ENCODE data around the gene ATP8A2.
"Not testable (repeated sequence)": the region's sequence is repeated elsewhere in the genome, so short reads cannot be mapped to it uniquely, and the experiment has no call there.

The ATP8A2 gene

DNA sequence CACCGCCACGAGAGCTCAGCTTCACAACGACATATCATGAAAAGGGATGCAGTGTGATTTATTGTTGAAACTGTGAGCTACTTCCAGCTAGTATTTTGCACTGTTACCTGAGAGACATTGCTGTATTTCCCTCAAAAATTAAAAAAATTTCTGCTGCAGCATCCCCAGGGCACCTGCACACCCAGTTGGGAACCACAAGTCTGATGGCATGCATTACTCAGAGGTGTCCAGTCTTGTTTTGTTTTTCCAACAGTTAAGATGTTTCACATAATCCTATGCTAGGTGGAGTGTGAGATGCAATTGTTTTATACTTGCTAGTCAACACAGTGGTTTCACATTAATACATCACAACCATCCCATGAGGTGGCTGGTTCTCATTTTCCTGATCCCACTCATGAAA is 394.8 kb downstream of the ATP8A2 start:
- DNase-seq (ENCODE audit: low read depth, low spot score), result no peak

- DNase-seq (ENCODE audit: low read depth, low spot score), result no peak
Measured at GRCh38 chr13:25766991-25767390, 395.2 kb downstream of the ATP8A2 start.

DNA sequence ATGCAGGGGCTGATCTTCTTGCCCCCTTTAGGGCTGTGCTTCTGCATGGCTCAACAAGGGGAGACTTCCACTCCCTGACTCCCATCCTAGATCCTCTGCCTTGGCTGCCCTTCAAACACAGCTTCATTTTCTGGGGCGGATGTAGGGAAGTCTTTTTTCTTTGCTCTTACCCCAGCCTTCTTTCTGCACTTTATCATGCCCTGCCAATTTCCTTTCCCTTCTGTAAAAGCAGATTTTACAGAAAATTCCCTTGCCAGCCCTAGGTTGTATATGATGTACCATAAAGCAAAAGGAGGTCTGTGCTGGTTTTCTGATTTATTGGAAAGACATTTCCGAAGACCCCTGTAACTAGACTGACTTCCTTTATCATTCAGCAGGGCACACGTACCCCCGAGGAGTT is 396.6 kb downstream of the ATP8A2 start:
- no peak for DNase-seq (ENCODE audit: low read depth, low spot score)

GRCh38 chr13:25768838-25769237 is 397.1 kb downstream of the ATP8A2 start:
- no peak for DNase-seq (ENCODE audit: low read depth, low spot score)

DNA sequence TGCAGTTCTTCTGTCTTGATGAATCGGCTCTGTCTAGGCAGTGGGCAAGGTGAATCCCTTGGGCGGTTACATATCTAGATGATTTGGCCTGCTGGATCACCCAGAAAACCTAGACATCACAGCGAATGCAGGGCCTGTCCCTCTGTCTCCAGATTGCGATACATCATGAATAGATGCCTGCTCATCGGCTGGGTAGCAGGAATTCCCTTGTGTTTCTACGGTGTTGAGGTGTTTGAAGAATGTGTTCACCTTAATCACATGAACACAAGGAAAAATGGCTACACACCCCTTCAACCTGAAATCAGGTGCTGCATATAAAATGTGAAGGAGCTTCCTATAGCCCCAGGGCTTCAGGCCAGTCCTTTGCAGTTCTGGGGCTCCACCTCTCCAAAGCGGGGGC is 398.8 kb downstream of the ATP8A2 start:
- no peak for DNase-seq (ENCODE audit: low read depth, low spot score)

DNA sequence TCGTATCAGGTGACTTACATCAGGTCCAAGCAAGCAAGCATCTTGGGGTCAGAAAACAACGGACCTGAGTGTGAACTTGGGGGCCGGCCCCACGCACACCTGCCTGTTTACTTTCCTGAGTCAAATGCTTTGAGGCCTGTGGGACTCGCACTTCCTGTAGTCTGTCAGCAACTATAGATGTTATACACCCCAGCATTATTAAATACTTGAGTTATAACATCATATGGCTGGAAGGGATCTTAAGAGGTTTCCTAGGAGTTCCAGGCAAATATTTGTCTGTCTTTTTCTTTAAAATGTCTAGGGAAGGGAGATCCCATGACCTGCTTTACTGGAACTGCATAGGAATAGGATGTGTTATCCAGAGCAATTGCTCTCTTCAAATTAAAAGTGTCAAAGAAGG is 399.4 kb downstream of the ATP8A2 start:
- no peak for DNase-seq (ENCODE audit: low read depth, low spot score)

DNA sequence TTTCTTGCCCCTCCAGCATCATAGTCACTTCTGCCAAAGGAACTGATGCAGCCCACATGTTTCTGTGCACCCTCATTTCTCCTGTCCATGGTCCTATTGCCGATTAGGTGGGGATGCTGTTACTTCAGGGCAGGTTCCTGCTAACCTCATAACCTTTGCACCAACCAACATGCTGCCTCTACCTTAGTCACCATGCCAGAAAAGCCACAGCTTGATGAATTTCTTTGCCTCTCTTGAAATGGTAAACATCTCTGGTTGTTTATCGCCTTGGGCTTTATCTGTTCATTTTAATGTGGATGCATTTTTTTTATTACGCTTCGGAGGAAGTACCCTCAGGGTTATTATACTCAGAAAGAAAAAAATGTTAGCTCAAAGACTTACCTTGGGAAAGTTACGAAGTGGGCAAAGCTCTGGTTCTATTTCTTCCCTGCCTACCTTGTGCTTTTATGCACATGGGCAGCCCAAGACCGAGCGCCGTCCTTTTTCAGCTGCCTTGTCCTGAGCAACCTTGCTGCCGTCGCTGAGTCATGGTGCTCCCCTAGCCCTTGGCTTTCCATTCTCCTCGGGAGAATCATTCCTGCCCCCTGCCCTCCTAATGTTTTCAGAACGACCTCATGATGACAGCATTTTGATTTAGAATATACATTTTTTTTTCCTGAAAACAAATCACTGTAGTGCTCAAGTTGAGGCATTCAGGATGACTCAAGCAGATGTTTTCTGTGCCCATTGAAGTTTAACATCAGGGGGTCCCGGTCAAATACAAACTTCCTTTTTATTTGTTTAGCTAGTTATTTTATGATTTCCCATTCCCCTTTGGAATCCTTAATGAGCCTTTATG is 400.1 kb downstream of the ATP8A2 start:
- no peak for DNase-seq (ENCODE audit: low read depth, low spot score)

- DNase-seq (ENCODE audit: low read depth, low spot score), result not testable (repeated sequence)
Measured at GRCh38 chr13:25772534-25772933, 400.8 kb downstream of the ATP8A2 start.

- not testable (repeated sequence) for DNase-seq (ENCODE audit: low read depth, low spot score)
Measured at GRCh38 chr13:25774056-25774455, 402.3 kb downstream of the ATP8A2 start.

- no peak for DNase-seq (ENCODE audit: low read depth, low spot score)
Measured at GRCh38 chr13:25775275-25775674, 403.5 kb downstream of the ATP8A2 start.

- DNase-seq (ENCODE audit: low read depth, low spot score), result no peak
Measured at GRCh38 chr13:25775986-25776385, 404.2 kb downstream of the ATP8A2 start.

GRCh38 chr13:25776722-25777121 is 404.9 kb downstream of the ATP8A2 start:
- no peak for DNase-seq (ENCODE audit: low read depth, low spot score)

- no peak for DNase-seq (ENCODE audit: low read depth, low spot score)
Measured at GRCh38 chr13:25777509-25777908, 405.7 kb downstream of the ATP8A2 start.

DNA sequence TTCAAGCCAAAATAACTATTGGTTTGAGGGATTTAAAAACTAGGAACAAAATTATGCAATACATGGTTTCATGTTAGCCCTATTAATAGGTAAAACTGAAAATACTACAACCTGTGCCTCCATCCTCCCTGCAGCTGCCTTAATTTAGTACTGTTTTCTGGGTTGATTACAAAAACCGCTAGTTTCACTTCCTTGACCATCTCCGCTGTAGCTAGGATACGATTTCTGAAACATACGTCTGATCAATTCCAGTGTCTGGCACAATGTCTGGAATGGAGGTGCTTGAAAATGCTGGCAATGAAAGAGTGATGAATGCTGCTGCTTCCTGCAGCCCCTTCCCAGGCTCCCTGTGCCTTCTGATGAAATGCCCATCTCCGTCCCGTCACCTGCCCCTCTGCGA is 406.6 kb downstream of the ATP8A2 start:
- no peak for DNase-seq (ENCODE audit: low read depth, low spot score)

DNA sequence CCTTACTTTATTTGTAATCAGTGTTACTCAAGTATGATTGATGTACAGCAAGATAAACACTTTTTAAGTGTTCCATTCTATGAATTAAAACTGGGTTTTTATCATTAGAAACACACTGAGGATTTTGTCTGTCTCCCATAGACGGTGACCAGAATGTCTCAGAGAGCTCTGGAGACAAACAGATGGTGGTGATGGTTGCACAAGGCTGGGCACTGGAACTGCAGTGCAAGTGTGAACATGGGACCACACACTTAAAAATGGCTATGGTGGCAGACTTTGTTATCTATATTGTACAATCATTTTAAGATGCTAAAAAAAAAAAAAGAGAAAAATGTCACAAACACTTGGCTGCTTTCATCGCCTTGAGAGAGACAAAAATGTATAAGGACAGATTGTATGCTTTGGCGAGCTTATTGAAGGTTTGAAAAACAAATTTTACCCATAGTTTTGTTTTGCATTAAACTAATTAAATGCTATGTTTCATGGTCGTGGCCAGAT is 407.1 kb downstream of the ATP8A2 start:
- no peak for DNase-seq (ENCODE audit: low read depth, low spot score)

GRCh38 chr13:25783076-25783475 is 411.3 kb downstream of the ATP8A2 start:
- DNase-seq (ENCODE audit: low read depth, low spot score), result no peak

DNA sequence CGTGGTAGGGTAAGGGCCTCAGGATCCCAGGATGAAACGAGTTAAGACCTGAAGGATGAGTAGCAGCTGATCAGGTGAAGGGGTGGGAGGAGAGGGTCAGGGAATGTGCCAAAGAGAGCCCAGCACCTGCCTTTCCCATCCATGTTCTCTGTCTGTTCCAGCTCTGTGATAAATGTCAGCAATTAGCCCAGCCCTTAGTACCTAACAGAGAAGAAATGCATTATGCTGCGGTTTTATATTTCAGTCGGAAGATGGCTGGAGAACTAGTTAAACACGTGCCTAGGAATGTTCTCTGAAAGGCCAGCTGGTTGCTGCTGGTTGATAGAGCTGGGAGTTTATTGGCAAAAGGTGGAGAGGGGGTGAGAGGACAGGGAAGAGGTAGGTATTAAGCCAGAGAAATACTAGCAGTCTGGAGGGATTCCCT is 411.8 kb downstream of the ATP8A2 start:
- no peak for DNase-seq (ENCODE audit: low read depth, low spot score)

DNA sequence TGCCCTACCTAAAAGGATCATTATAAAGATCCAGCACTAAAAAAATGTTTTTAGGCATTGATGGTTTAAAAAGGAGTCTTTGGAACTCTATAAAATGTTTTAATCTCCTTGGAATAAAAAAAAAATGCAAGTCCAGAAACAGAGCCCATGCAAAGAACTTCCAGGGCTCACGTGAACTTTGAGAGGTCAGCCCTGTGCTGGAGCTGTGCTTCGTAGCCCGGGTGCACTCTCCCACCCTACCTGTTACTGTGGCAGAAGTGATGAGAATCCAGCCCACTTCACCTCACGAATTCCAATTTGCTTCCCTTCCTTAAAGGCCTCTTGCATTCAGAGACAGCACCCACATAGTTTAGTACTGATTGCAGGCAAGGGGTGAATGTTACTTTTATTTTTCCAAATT is 412.3 kb downstream of the ATP8A2 start:
- no peak for DNase-seq (ENCODE audit: low read depth, low spot score)

DNA sequence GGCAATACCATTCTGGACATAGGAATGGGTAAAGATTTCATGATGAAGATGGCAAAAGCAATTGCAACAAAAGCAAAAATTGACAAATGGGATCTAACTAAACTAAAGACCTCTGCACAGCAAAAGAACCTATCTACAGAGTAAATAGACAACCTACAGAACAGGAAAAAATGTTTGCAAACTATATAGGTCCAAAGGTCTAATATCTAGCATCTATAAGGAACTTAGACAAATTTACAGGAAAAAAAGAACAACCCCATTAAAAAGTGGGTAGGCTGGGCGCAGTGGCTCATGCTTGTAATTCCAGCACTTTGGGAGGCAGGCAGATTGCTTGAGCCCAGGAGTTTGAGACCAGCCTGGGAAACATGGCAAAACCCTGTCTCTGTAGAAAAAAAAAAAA is 418.4 kb downstream of the ATP8A2 start:
- DNase-seq (ENCODE audit: low read depth, low spot score), result not testable (repeated sequence)

GRCh38 chr13:25795277-25795676 is 423.5 kb downstream of the ATP8A2 start:
- DNase-seq (ENCODE audit: low read depth, low spot score), result no peak

- DNase-seq (ENCODE audit: low read depth, low spot score), result no peak
Measured at GRCh38 chr13:25796474-25796873, 424.7 kb downstream of the ATP8A2 start.

DNA sequence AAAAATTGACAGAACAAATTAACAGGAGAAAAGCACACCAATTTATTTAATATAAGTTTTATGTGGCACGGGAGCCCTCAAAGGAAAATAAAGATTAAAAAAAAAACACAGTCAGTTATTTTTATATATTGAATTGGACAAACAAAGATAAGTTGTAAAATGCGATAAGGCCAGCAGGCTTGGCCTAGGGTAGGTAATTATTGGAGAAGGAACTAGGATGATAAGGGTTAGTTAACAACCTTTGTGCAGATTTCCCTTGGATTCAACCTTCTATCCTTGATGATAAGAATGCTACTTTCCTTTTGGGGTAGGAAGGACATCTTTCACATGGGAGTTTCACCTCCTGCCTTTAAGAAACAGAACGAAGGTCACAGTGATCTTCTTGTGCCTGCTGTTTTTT is 427.2 kb downstream of the ATP8A2 start:
- no peak for DNase-seq (ENCODE audit: low read depth, low spot score)

DNA sequence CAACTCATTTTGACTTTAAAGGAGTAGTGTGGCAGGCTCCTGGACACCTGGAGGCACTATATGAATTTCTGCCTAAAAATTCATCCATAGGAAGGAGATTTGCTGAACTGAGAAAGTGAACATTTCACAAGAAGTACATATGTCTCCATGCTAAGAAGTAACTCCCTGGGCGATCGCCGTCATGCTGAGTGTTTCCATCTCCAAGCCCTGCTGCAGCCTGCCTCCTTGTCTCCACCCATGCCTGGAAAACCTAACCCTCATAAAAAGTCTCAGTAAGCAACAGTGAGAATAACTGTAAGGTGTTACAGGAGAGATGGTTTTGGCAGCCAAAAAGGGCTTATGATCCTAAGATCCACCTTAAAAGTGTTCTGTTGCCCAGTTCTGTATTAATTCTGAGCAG is 428.7 kb downstream of the ATP8A2 start:
- DNase-seq (ENCODE audit: low read depth, low spot score), result no peak

DNA sequence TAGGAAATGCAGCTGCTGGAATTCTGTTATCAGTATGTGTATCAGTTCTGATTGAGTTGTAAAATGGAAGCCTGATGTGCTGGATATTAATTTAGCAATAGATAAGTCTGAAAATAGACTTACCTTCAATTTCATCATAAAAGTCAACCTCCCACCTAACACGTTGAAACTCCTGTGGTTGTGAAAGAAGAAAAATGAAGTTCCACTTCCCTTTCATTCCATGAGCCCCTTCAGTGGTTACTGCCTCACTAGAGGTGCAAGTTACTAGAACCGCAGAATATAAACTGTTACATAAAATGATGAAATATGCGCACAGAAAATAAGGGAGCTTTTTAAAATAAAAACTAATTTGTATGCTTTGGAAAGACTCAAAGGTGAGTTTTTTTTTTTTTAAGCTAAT is 430.8 kb downstream of the ATP8A2 start:
- no peak for DNase-seq (ENCODE audit: low read depth, low spot score)
